WTC11 (cell line): Measurements from ENCODE around the gene OSBPL5. TPM values are rescaled to one million over a fixed set of nuclear protein-coding genes. Genes with fewer than 3 reads are reported as not detected.

Experiments
- ATAC-seq: fragments of 200-7000 bp; cut with Tn5 transposase; 2 replicates; pipeline ENCODE4 v1.10.0; 2021; ENCODE audit warnings: mild to moderate bottlenecking, moderate library complexity
- CTCF ChIA-PET: fragments of 300-600 bp; sonication (Branson Sonifier 250); formaldehyde crosslinking; loops from one replicate; lab custom pipeline; 2021; ENCODE audit warnings: antibody characterized with exemption; lab: Charles Lee
- POLR2A ChIA-PET: fragments of 350-600 bp; sonication (Branson Sonifier 250); formaldehyde crosslinking; loops from one replicate; lab custom pipeline; 2021; ENCODE audit warnings: antibody characterized with exemption; lab: Charles Lee
- DNase-seq: peaks from one replicate; pipeline ENCODE4 v3.0.0; 2021; ENCODE audit warnings: low spot score
- H3K27ac Mint-ChIP-seq: 2 replicates; pipeline ENCODE4 v1.8.0; 2021; ENCODE audit warnings: mixed read lengths
- H3K27me3 Mint-ChIP-seq: 2 replicates; pipeline ENCODE4 v1.8.0; 2021; ENCODE audit warnings: low read depth, mild to moderate bottlenecking, moderate library complexity, mixed read lengths
- H3K36me3 Mint-ChIP-seq: 2 replicates; pipeline ENCODE4 v1.8.0; 2021; ENCODE audit warnings: mixed read lengths
- H3K4me1 Mint-ChIP-seq: 2 replicates; pipeline ENCODE4 v1.8.0; 2022; ENCODE audit warnings: mixed read lengths
- H3K4me3 Mint-ChIP-seq: 2 replicates; pipeline ENCODE4 v1.8.0; 2021; ENCODE audit warnings: mild to moderate bottlenecking, moderate library complexity, mixed read lengths
- H3K9me3 Mint-ChIP-seq: 2 replicates; pipeline ENCODE4 v1.8.0; 2021; ENCODE audit warnings: mixed read lengths
- ATF2 ChIP-seq: sonication (generic); formaldehyde crosslinking; IDR thresholded peaks from 2 replicates; pipeline ENCODE4 v1.8.1; 2022; ENCODE audit warnings: low read depth, missing genetic modification reagents, borderline replicate concordance
- ATF3 ChIP-seq: sonication (generic); formaldehyde crosslinking; conservative IDR thresholded peaks from 2 replicates; pipeline ENCODE4 v1.8.1; 2022; ENCODE audit warnings: mild to moderate bottlenecking, missing genetic modification reagents
- ATF6 ChIP-seq: sonication (generic); formaldehyde crosslinking; IDR thresholded peaks from 2 replicates; pipeline ENCODE4 v1.8.1; 2023; ENCODE audit warnings: mild to moderate bottlenecking, missing genetic modification reagents
- FOXP1 ChIP-seq: sonication (generic); formaldehyde crosslinking; IDR thresholded peaks from 2 replicates; pipeline ENCODE4 v1.8.0; 2022; ENCODE audit warnings: missing genetic modification reagents, mild to moderate bottlenecking, moderate library complexity, borderline replicate concordance
- GRHL2 ChIP-seq: fragments of 250-450 bp; sonication (Bioruptor Pico); IDR thresholded peaks from 2 replicates; pipeline ENCODE4 v1.8.0; 2022; ENCODE audit warnings: mild to moderate bottlenecking, moderate library complexity; ENCODE audit not compliant: insufficient replicate concordance, severe bottlenecking
- HMGXB4 ChIP-seq: sonication (generic); formaldehyde crosslinking; IDR thresholded peaks from 2 replicates; pipeline ENCODE4 v1.8.1; 2023; ENCODE audit warnings: mild to moderate bottlenecking, moderate library complexity, missing genetic modification reagents
- IRF2 ChIP-seq: sonication (generic); formaldehyde crosslinking; IDR thresholded peaks from 2 replicates; pipeline ENCODE4 v1.8.0; 2022; ENCODE audit warnings: low read depth, missing genetic modification reagents, borderline replicate concordance
- SP1 ChIP-seq: sonication (generic); formaldehyde crosslinking; conservative IDR thresholded peaks from 2 replicates; pipeline ENCODE4 v1.8.1; 2022; ENCODE audit warnings: missing genetic modification reagents
- USF2 ChIP-seq: sonication (generic); formaldehyde crosslinking; IDR thresholded peaks from 2 replicates; pipeline ENCODE4 v1.8.1; 2023; ENCODE audit warnings: mild to moderate bottlenecking, missing genetic modification reagents, moderate library complexity
- ZNF232 ChIP-seq: sonication (generic); formaldehyde crosslinking; IDR thresholded peaks from 2 replicates; pipeline ENCODE4 v1.8.0; 2022; ENCODE audit warnings: mild to moderate bottlenecking, missing genetic modification reagents
- ZNF423 ChIP-seq: fragments of 250-450 bp; sonication (Bioruptor Pico); IDR thresholded peaks from 2 replicates; pipeline ENCODE4 v2.1.2; 2022; ENCODE audit warnings: mild to moderate bottlenecking, moderate library complexity
- total RNA-seq: library from RNA; stranded (reverse); gene quantifications from 3 replicates; pipeline ENCODE4 v1.2.3, GENCODE V29; 2021

The OSBPL5 gene
- total RNA-seq, 1 experiment from 2014 or later = 17.7 TPM

GRCh38 chr11:3148990-3149851, 15.9 kb downstream of the OSBPL5 start (continued):
- no peak for TF ChIP-seq ATF3 (CRISPR knock-in tag)
- TF ChIP-seq SP1 (CRISPR knock-in tag) = no peak
- no peak for TF ChIP-seq ZNF423 (CRISPR knock-in tag)
- TF ChIP-seq FOXP1 (CRISPR knock-in tag) = no peak
- TF ChIP-seq HMGXB4 (CRISPR knock-in tag) = no peak
- TF ChIP-seq, all 79 proteins: peak for 0

GRCh38 chr11:3148255-3148989, 16.7 kb downstream of the OSBPL5 start:
- Mint-ChIP-seq H3K27ac (peak overlapping the region; percentile 27; the same call in 1 of the 2 replicates), H3K4me1 (peaks cover 5% of the 10 kb centered on the region), H3K36me3 (no peaks in the 10 kb centered on the region), H3K4me3 (no peak overlapping the region), H3K27me3 (no peaks in the 10 kb centered on the region), H3K9me3 (no peaks in the 10 kb centered on the region)
- no peak for ATAC-seq
- ChIA-PET CTCF (interaction anchor here (0.9 to 1.6 kb wide), 2 partner anchors 10 to 38 kb away, joined by 4 to 6 read pairs; no protein-coding TSS in a partner anchor), POLR2A (no interaction called here)
- TF ChIP-seq ATF2 = no peak
- no peak for TF ChIP-seq IRF2 (CRISPR knock-in tag)
- DNase-seq = no peak

- H3K27me3 Mint-ChIP-seq = no peaks in the 10 kb centered on the region
- H3K4me3 Mint-ChIP-seq = no peak overlapping the region
- CTCF ChIA-PET = interaction anchor here (1.6 kb wide), 3 partner anchors 9 to 77 kb away, joined by 4 to 6 read pairs (median 6); no protein-coding TSS in a partner anchor
- H3K27ac Mint-ChIP-seq = peak overlapping the region; percentile 36; the same call in 1 of the 2 replicates
- H3K36me3 Mint-ChIP-seq = no peaks in the 10 kb centered on the region
- no peaks in the 10 kb centered on the region for H3K9me3 Mint-ChIP-seq
- ATAC-seq (no peak), DNase-seq (no peak)
- TF ChIP-seq USF2 (CRISPR knock-in tag) (no peak), ATF6 (CRISPR knock-in tag) (no peak), GRHL2 (CRISPR knock-in tag) (no peak), ZNF232 (CRISPR knock-in tag) (no peak)
- TF ChIP-seq, all 79 proteins: peak for 0
- 0 out of 2 replicates have a peak, but pooled peaks cover 3% of the 10 kb centered on the region for H3K4me1 Mint-ChIP-seq
- POLR2A ChIA-PET = no interaction called here
These were observed 17.5 kb downstream of the OSBPL5 start for GRCh38 chr11:3147626-3148025.
